Stimulated activated CD4-positive, alpha-beta T cell treated with anti-CD3 and anti-CD28 coated beads, TNF-alpha, amount 100 ng/mL, for 24 hours (primary cell): ENCODE data around the gene NELL1.

Source experiments
- DNase-seq, 3 experiments: peaks; one replicate each; pipeline ENCODE4 v3.0.0-alpha.2; 2020; ENCODE audit warnings: low read depth in 3 of 3

The NELL1 gene

GRCh38 chr11:20966489-20966888 lies 297.1 kb downstream of the NELL1 start:
- no peak for DNase-seq

GRCh38 chr11:20973940-20974559 lies 304.7 kb downstream of the NELL1 start:
- no peak for DNase-seq

- DNase-seq: no peak
These were observed 311.4 kb downstream of the NELL1 start for GRCh38 chr11:20980736-20981135.

GRCh38 chr11:20990447-20990846 lies 321.1 kb downstream of the NELL1 start:
- no peak for DNase-seq

- DNase-seq: no peak
These were observed 322.1 kb downstream of the NELL1 start for GRCh38 chr11:20991471-20991870.

- DNase-seq: no peak
These were observed 337.9 kb downstream of the NELL1 start for GRCh38 chr11:21007297-21007696.

GRCh38 chr11:21018248-21018647 lies 348.9 kb downstream of the NELL1 start:
- no peak for DNase-seq

GRCh38 chr11:21026685-21027084 lies 357.3 kb downstream of the NELL1 start:
- DNase-seq: no peak

GRCh38 chr11:21037850-21038249 lies 368.5 kb downstream of the NELL1 start:
- DNase-seq: no peak

- no peak for DNase-seq
These were observed 369.4 kb downstream of the NELL1 start for GRCh38 chr11:21038801-21039200.

- DNase-seq: no peak
These were observed 371.2 kb downstream of the NELL1 start for GRCh38 chr11:21040630-21041029.

GRCh38 chr11:21048626-21049025 lies 379.2 kb downstream of the NELL1 start:
- DNase-seq: no peak

- DNase-seq: no peak
These were observed 384.1 kb downstream of the NELL1 start for GRCh38 chr11:21053466-21053865.

GRCh38 chr11:21056644-21057043 lies 387.3 kb downstream of the NELL1 start:
- no peak for DNase-seq

GRCh38 chr11:21059879-21060278 lies 390.5 kb downstream of the NELL1 start:
- no peak for DNase-seq

- no peak for DNase-seq
These were observed 396.6 kb downstream of the NELL1 start for GRCh38 chr11:21066030-21066429.

- no peak for DNase-seq
These were observed 399.5 kb downstream of the NELL1 start for GRCh38 chr11:21068886-21069285.

GRCh38 chr11:21069909-21070308 lies 400.5 kb downstream of the NELL1 start:
- no peak for DNase-seq

GRCh38 chr11:21072558-21072957 lies 403.2 kb downstream of the NELL1 start:
- DNase-seq: no peak

- DNase-seq: no peak
These were observed 413.5 kb downstream of the NELL1 start for GRCh38 chr11:21082853-21083252.

GRCh38 chr11:21088930-21089329 lies 419.5 kb downstream of the NELL1 start:
- DNase-seq: no peak

GRCh38 chr11:21104641-21105040 lies 435.3 kb downstream of the NELL1 start:
- no peak for DNase-seq

GRCh38 chr11:21105196-21105917 lies 436.0 kb downstream of the NELL1 start:
- DNase-seq: no peak

- DNase-seq: no peak
These were observed 440.0 kb downstream of the NELL1 start for GRCh38 chr11:21109341-21109740.
